Glutamatergic neuron (in vitro differentiated cells): ENCODE data around the gene CHD5. TPM values are rescaled to one million over a fixed set of nuclear protein-coding genes. Genes with fewer than 3 reads are reported as not detected.

Source experiments
- DNase-seq: peaks from one replicate; pipeline ENCODE4 v3.0.0; 2022
- H3K27ac Mint-ChIP-seq: one replicate; pipeline ENCODE4 v1.8.0; 2020; ENCODE audit warnings: mild to moderate bottlenecking, mixed read lengths, inconsistent platforms; ENCODE audit not compliant: unreplicated experiment
- H3K27me3 Mint-ChIP-seq: one replicate; pipeline ENCODE4 v1.8.0; 2020; ENCODE audit warnings: mild to moderate bottlenecking, moderate library complexity, mixed read lengths, inconsistent platforms; ENCODE audit not compliant: unreplicated experiment
- H3K36me3 Mint-ChIP-seq: one replicate; pipeline ENCODE4 v1.8.0; 2020; ENCODE audit warnings: mild to moderate bottlenecking, mixed read lengths, inconsistent platforms; ENCODE audit not compliant: unreplicated experiment
- H3K4me1 Mint-ChIP-seq: one replicate; pipeline ENCODE4 v1.8.0; 2020; ENCODE audit warnings: mild to moderate bottlenecking, low read depth, mixed read lengths, inconsistent platforms; ENCODE audit not compliant: unreplicated experiment
- H3K4me3 Mint-ChIP-seq: one replicate; pipeline ENCODE4 v1.8.0; 2020; ENCODE audit warnings: mild to moderate bottlenecking, mixed read lengths, inconsistent platforms; ENCODE audit not compliant: unreplicated experiment
- H3K9me3 Mint-ChIP-seq: one replicate; pipeline ENCODE4 v1.8.0; 2020; ENCODE audit warnings: mild to moderate bottlenecking, moderate library complexity, mixed read lengths, inconsistent platforms; ENCODE audit not compliant: unreplicated experiment
- total RNA-seq: library from RNA; stranded (reverse); fragmentation: NEBNext Ultra II Directional; extraction: Animal tissue kit (Norgen Biotek cat#: 25700); gene quantifications from one replicate; pipeline ENCODE4 v1.2.1, GENCODE V29; 2021; ENCODE audit not compliant: unreplicated experiment
- TF ChIP-seq, protein P1 (sequence below): fragments of 200-600 bp; sonication (generic); IDR thresholded peaks from one replicate; pipeline ENCODE4 v1.5.0; 2021; ENCODE audit not compliant: partially characterized antibody, unreplicated experiment

CHD5 gene
- total RNA-seq, 1 donor from 2014 or later = 0.96 TPM

- Mint-ChIP-seq H3K27ac (no peak overlapping the region), H3K27me3 (peaks cover 4% of the 10 kb centered on the region), H3K9me3 (peaks cover 8% of the 10 kb centered on the region), H3K36me3 (no peaks in the 10 kb centered on the region), H3K4me3 (no peak overlapping the region), H3K4me1 (peaks cover 18% of the 10 kb centered on the region)
- TF ChIP-seq, protein P1, sequence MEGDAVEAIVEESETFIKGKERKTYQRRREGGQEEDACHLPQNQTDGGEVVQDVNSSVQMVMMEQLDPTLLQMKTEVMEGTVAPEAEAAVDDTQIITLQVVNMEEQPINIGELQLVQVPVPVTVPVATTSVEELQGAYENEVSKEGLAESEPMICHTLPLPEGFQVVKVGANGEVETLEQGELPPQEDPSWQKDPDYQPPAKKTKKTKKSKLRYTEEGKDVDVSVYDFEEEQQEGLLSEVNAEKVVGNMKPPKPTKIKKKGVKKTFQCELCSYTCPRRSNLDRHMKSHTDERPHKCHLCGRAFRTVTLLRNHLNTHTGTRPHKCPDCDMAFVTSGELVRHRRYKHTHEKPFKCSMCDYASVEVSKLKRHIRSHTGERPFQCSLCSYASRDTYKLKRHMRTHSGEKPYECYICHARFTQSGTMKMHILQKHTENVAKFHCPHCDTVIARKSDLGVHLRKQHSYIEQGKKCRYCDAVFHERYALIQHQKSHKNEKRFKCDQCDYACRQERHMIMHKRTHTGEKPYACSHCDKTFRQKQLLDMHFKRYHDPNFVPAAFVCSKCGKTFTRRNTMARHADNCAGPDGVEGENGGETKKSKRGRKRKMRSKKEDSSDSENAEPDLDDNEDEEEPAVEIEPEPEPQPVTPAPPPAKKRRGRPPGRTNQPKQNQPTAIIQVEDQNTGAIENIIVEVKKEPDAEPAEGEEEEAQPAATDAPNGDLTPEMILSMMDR = no peak
- DNase-seq = no peak
Observed at GRCh38 chr1:6056572-6056948, 123.6 kb downstream of the CHD5 start.

- Mint-ChIP-seq H3K4me3 (no peak overlapping the region), H3K36me3 (no peaks in the 10 kb centered on the region), H3K27me3 (peaks cover 4% of the 10 kb centered on the region), H3K4me1 (peaks cover 14% of the 10 kb centered on the region), H3K27ac (no peak overlapping the region), H3K9me3 (peaks cover 11% of the 10 kb centered on the region)
- no peak for DNase-seq
- TF ChIP-seq, protein P1 = no peak
Observed at GRCh38 chr1:6054596-6054995, 125.5 kb downstream of the CHD5 start.

- Mint-ChIP-seq H3K9me3 (peaks cover 10% of the 10 kb centered on the region), H3K4me3 (no peak overlapping the region), H3K27me3 (peaks cover 2% of the 10 kb centered on the region), H3K27ac (peak overlapping the region; percentile 72), H3K4me1 (peaks cover 23% of the 10 kb centered on the region), H3K36me3 (no peaks in the 10 kb centered on the region)
- TF ChIP-seq, protein P1 = no peak
- peak; percentile 32 for DNase-seq
Observed at GRCh38 chr1:6053206-6053546, 126.9 kb downstream of the CHD5 start.

DNA sequence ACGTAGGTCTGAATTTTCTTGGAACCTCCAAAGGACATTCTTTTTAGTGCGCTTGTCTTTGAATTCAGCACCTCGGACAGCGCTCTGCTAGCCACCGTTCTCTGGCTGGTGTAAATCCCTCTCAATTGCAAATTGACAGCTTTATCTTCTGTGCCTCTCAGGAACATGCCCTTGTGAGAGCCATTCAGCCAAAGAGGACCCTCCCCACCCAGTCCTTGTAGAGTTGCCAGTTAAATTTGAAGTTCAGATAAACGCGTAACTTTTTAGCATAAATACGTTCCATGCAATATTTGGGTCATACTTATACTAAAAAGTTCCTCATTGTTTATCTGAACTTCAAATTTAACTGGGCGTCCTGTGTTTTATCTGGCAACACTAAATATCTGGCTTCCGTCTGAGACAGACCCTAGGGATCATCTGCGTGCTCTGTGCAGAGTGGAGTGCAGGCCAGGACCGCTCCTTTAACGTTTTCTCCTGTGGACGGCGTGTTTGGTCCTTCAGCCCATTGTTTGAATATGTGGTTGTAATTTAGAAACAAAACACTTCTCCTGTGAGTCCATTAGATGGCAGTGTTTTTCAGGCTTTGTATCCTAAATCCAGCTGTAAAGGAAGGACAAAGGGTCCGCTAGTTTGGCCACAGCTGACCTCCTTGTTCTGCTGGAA, 127.4 kb downstream of the CHD5 start:
- Mint-ChIP-seq H3K9me3 (peaks cover 10% of the 10 kb centered on the region), H3K27ac (peak overlapping the region; percentile 72), H3K36me3 (no peaks in the 10 kb centered on the region), H3K27me3 (peaks cover 2% of the 10 kb centered on the region), H3K4me1 (peaks cover 26% of the 10 kb centered on the region), H3K4me3 (peak overlapping the region; percentile 30)
- DNase-seq = peak; percentile 18
- TF ChIP-seq, protein P1 = peak; percentile 73

Other genes with a start within 250 kb of the CHD5 start
- 28.4 TPM for gene NPHP4, start 187.9 kb downstream of the CHD5 start, total RNA-seq
- gene KCNAB2, start 134.4 kb downstream of the CHD5 start, total RNA-seq = 20.4 TPM
- 275 TPM for gene RPL22, start 19.3 kb upstream of the CHD5 start, total RNA-seq
- gene RNF207, start 25.8 kb upstream of the CHD5 start, total RNA-seq = 5.6 TPM
- gene ICMT, start 55.6 kb upstream of the CHD5 start, total RNA-seq = 55.5 TPM
- gene HES3, start 63.9 kb upstream of the CHD5 start, total RNA-seq = 0.66 TPM
- 174 TPM for gene GPR153, start 80.8 kb upstream of the CHD5 start, total RNA-seq
- gene ACOT7, start 213.4 kb upstream of the CHD5 start, total RNA-seq = 175 TPM
- 54.6 TPM for gene HES2, start 239.6 kb upstream of the CHD5 start, total RNA-seq
- 25.7 TPM for gene ESPN, start 244.5 kb upstream of the CHD5 start, total RNA-seq